Stimulated activated CD8-positive, alpha-beta memory T cell treated with anti-CD3 and anti-CD28 coated beads, Interleukin-4, amount 100 ng/mL, for 48 hours (primary cell): ENCODE measurements around the gene PCGF6.
"Not testable (repeated sequence)": the region's sequence is repeated elsewhere in the genome, so short reads cannot be mapped to it uniquely, and the experiment has no call there.

Experiments
- DNase-seq: peaks from one replicate; pipeline ENCODE4 v3.0.0-alpha.2; 2020

The PCGF6 gene

DNA sequence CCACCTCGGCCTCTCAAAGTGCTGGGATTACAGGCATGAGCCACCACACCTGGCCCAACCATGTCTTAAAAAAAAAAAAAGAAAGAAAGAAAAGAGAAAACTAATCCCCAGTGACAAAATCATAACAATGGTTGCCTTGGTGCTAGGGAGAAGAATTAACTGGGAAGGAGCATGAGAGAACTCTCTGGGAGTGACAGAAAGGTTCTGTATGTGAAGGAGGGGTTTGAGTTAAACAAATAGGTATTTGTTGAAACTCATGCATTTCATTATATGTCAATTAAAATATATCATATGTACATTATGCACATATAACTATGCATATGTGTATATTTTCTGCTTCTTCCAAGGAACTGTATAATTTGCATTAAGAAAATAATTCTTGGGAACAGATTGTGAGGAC lies 40.7 kb downstream of the PCGF6 start:
- no peak for DNase-seq

DNA sequence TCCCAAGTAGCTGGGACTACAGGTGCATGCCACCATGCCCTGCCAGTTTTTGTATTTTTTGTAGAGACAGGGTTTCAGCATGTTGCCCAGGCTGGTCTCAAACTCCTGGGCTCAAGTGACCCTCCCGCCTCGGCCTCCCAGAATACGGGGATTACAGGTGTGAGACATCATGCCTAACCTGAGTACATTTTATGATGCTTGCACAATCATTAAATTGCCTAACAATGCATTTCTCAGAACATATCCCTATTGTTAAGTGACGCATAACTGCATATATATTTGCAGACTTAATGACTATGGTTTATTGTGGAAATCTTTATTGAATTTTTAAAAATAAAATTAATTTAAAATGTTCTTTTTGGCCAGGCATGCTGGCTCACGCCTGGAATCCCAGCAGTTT lies 43.3 kb downstream of the PCGF6 start:
- DNase-seq: no peak

DNA sequence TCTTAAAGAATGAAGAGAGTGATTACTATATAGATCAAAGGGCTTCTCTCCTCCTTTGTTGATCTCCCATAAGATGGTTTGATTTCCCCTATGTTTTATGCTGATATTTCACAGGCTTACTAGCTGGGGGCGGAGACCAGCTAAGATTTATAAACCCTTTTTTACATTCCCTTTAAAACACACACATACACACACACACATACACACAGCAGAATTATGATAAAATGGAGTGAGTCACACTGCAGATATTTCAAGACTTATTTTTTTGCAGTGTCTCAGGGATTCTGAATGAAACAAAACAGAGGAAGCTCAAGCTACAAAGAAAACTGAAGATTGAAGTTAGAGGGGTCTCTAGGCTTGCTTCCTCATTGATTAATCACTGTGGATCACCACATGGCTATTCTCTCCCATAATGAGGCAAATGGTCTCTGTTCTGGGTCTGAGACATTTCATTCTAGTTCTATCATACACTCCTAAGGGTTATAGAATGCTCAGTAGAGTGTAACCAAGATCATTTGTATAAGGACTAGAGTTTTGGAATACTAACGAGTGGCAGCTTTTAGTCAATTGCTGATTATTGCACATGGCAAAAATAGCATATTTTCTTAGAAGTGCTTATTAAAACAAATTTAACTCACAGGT lies 55.4 kb downstream of the PCGF6 start:
- DNase-seq: no peak

DNA sequence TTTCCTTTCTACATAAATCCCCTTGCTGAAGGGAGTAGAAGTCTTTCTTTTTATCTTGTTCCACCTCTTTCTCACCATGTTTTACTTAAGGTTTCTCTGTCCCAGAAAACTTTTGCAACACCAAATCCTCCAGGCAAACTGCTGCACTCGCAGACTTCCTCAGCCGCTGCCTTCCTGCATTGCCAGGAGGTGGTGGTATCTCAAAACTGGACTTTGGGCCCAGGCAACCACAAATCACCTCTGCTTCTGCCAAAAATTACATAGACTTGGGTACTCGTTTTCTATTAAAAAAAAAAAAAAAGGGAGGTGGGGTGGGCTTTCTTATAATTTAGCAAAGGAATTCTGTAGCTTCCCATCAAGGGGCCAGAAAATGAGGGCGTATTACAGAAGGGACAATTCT lies 59.4 kb downstream of the PCGF6 start:
- no peak for DNase-seq

DNA sequence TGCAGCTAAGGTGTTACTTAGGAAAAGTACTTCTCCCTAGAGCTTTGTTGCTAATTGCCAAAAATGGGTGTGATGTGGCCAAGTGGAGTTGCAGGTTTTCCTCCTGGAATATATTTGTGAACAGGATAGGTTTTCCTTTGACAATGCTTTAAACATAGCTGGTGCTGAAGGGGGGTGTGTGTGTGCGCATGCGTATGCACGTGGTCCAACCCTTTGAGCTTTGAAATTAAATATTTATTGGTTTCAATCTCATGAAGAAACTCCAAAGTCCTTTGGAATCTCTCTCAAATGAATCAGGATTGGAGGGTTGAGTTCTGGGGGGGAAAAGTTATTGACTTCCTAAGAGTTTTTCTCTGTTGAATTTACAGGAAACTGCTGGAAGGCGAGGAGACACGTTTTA lies 62.9 kb downstream of the PCGF6 start:
- no peak for DNase-seq

DNA sequence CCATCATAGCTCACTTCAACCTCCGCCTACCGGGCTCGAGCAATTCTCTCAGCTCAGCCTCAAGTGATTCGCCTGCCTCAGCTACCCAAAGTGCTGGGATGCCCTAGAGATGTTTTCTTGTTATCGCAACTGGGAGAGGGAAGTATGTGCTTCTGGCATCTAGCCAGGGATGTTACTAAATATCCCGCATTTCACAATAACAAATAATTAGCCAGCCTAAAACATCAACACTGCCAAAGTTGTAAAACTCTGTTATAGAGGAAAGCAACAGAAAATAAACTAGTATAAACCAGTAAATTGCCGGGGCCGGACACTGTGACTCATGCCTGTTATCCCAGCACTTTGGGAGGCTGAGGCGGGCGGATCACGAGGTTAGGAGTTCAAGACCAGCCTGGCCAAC lies 66.8 kb downstream of the PCGF6 start:
- DNase-seq: no peak

DNA sequence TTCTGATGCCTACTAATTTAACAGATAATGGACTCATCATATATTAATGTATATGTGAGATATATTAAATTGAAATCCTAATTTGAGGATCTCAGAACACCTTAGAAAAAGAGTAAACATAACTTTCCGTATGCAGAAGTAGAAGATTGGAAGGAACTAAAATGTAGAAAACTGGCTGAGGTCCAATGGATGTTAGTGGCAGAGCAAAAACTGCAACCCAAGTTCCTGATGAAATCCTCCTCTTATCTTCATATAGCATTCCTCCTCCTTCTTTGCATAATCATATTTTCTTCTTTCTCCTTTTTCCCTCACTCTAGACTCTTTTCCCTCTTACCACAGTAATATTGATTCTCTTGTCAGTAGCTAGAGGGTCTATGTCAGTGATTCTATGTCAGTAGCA lies 68.0 kb downstream of the PCGF6 start:
- DNase-seq: no peak

DNA sequence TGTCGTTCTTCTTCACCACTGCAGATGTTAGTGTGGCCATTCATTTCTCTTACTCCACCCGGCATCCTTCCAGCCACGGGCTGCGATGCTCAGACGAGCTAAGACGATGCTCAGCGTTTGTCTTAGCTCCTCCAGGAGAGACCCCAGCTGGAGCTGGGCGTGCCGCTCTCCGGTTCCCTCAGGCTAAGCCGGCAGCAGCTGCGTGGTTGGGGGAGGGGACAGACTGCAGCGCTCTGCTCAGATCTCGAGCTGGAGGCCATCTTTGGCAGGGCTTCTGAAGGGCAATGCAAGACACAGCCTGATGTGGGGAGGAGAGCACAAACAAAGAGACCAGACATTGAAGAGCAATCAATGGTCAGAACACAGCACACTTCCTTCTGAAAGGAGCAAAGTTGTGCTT lies 69.2 kb downstream of the PCGF6 start:
- no peak for DNase-seq

DNA sequence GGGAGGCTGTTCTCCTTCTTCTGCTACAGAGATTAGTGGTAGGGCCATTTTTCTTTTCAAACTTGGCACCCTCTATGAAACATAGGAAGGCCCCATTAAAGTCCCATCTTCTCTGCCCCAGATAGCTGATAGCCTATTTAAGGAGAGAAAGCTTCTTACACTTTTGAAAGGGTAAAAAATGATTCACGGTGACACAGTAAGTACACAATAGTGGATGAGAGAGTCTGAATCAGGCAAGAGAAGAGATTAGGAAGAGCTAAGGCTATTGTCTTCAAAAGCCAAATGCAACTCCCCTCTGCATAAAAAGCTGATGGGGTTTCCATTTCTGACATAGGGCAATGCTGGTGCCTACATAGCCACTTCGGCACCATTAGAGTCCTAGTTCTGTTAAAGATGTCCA lies 70.4 kb downstream of the PCGF6 start:
- no peak for DNase-seq

DNA sequence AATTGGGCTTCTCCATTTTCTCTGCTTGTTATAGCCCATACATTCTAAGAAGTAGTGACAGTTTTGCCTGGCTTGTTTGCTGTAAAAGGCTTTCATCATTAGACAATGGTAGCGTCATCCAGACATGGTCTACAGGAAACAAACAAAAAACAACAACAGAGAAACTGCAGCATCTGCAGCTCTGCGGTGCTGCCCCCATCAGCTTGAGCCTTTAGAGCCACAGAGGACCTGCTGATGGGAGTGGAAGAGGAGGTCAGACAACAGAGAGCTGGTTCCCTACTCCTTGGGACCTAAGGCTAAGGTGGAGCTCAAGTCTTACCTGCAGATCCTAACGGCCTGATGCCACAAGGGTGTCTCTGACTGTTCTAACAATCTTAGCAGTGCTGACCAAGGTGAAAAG lies 70.9 kb downstream of the PCGF6 start:
- DNase-seq: no peak

DNA sequence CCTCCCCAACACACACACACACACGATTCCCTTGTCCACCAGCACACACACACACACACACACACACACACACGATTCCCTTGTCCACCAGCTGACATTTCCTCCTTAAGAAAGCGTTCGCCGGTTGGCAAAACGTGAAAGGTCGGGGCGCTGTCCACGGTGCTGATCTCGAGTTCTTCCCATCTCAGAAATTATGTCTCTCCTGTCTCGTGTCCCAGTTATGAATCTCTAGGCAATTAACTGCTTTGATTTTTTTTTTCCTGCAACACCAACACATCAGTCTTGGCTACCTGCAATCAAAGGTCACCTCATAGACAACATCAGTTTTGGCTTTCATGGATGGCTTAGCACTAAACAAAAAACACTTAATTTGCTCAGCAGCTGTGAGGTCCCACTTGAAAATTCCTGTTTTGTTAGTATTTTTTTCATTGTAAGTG lies 72.1 kb downstream of the PCGF6 start:
- peak; percentile 77 for DNase-seq

DNA sequence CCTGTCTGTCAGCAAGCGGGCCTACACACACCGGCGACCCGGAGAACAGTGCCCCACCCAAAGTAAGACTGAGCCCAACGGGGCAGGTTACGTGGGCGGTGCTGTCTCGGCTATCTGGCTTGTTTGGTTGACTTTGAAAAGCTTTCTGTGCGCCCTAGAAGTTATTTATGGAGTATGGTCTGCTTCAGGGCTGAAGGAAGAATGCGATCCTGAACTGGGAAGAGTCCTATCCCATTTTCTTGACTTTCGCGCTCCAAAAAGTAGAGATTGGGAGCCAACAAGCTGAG lies 72.5 kb downstream of the PCGF6 start:
- DNase-seq: no peak

DNA sequence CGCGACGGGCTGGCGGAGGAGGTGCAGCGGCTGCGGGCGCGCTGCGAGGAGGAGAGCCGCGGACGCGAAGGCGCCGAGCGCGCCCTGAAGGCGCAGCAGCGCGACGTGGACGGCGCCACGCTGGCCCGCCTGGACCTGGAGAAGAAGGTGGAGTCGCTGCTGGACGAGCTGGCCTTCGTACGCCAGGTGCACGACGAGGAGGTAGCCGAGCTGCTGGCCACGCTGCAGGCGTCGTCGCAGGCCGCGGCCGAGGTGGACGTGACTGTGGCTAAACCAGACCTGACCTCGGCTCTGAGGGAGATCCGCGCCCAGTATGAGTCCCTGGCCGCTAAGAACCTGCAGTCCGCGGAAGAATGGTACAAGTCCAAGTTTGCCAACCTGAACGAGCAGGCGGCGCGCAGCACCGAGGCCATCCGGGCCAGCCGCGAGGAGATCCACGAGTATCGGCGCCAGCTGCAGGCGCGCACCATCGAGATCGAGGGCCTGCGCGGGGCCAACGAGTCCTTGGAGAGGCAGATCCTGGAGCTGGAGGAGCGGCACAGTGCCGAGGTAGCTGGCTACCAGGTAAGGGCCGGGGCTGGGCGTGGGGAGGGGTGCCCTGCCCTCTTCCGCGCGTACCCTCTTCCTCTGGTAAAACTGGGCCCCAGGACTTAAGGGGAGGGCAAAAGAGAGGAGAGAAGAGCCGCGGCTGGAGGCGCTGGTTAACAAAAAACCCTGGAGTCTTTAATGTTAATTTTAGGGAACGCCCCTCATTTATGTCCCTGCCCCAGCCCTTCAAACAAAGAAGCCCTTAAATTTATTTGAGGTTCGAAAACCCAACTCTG lies 73.0 kb downstream of the PCGF6 start:
- DNase-seq: no peak

DNA sequence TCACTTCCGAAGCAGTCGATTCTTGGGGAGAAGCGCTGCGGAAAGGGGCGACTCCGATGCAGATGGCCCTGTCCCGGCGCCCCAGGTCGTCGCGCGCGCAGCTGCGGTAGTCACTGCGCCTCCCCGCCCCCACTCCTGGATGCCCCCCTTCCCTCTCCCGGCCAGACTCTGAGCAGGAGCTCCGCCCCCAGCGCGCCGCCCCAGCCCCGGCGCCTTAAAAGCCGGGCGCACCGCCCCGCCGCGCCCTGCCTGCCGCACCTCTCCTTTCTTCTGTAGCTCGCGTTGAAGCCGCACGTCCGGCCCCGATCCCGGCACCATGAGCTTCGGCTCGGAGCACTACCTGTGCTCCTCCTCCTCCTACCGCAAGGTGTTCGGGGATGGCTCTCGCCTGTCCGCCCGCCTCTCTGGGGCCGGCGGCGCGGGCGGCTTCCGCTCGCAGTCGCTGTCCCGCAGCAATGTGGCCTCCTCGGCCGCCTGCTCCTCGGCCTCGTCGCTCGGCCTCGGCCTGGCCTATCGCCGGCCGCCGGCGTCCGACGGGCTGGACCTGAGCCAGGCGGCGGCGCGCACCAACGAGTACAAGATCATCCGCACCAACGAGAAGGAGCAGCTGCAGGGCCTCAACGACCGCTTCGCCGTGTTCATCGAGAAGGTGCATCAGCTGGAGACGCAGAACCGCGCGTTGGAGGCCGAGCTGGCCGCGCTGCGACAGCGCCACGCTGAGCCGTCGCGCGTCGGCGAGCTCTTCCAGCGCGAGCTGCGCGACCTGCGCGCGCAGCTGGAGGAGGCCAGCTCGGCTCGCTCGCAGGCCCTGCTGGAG lies 73.8 kb downstream of the PCGF6 start, which contains the start of gene INA:
Gene INA, plus strand, starts transcription at position 243 of the 817 bp plus-strand sequence. Its CDS starts 74 bp downstream, at position 317.
- peak; percentile 43 for DNase-seq

DNA sequence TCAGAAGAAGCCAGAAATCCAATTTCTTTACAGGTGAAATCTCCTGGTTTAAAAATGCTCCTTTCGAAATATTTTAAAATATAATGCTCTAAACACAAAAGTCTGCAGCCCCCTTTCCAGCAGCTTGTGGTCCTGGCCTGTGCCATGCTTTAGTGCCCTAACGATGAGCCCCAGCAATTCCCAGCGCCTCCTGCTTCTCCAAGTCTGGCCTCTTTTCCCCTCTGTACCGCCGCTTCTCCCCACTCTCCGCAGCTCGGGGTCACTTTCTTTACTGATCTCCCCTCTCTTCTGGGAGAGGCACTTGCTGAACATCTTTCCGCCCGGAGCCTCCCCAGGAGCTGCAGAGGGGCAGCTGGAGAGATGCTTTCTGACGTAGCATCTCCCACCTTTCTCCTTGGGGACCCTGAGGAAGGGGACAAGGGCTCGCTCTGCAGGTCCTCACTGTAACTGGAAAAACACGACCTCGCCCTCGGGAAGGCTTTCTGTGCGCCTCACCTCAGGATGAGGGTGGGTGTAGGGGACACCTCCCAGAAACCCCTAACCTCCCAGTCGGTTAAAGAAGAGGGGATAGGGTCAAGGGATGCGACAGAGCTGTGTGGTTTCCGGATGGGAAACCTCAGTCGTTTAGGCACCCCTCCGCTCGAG lies 74.6 kb downstream of the PCGF6 start:
- no peak for DNase-seq

DNA sequence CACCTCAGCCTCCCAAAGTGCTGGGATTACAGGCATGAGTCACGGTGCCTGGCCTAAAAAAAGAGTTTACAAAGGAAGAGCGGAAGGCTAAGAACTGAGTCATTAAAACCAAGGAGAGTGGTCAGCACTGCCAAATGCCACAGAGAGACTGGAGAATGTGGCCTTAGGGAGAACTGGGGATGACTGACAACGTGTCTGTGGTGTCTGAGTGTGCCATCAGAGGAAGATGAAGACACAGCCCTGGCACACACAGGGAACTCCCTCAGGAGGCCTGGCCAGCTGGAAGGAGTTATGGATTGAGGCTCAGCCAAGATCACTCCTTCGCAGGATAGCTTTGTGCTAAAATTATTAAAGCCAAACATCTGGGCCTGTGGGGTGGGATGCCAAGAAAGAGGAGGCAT lies 77.9 kb downstream of the PCGF6 start:
- no peak for DNase-seq

DNA sequence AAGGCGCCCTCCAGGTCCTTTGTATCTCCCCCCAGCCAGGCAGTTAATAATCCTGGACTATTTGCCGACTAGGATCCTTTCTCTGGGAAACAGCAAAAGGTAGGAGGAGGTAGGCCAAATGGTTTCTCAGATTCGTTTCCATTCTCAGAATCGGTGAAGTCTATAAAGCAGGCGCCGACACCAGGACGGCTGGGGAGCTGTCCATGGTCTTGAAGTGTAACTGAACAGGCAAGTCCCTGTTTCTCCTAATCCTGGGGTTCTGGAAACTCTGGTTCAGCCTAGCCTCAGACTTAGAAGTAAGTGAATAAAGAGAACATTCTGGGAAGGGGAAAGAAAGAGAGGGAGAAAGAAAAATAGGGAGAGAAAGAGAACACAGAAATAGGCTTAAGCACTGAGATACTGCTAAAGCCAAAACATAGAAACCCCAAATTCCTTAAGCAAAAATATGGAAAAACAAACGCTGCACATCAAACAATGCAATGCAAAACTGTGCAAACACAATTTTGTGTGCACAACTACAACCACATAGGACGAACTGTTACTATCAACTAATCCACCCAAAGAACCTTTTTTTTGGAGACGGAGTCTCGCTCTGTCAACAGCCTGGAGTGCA lies 85.1 kb downstream of the PCGF6 start:
- DNase-seq: peak; percentile 54

DNA sequence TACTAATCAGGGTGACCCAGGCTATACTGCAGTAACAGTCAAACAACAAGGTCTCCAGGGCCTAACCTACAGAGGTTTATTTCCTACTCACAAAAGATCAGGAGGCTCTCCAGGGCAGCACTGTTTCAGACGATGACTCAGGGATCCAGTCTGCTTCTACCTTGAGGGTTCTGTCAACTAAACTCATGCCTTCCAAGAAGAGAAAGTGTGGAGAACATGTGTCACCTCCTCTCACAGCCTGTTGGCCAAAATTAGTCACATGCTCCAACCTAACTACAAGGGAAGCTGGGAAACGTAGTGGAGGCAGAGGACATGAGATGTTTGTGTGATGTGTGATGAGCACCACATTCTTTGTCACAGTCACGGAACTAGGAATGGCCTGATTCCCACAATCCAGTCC lies 88.7 kb downstream of the PCGF6 start:
- DNase-seq: no peak

DNA sequence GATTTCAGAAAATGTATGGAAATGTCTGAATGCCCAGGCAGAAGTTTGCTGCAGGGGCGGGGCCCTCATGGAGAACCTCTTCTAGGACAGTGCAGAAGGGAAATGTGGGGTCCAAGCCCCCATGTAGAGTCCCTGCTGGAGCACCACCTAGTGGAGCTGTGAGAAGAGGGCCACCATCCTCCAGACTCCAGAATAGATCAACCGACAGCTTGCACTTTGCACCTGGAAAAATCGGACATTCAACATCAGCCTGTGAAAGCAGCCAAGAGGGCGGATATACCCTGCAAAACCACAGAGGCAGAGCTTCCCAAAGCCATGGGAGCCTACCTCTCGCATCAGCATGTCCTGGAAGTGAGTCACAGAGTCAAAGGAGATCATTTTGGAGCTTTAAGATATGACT lies 91.0 kb downstream of the PCGF6 start:
- no peak for DNase-seq

DNA sequence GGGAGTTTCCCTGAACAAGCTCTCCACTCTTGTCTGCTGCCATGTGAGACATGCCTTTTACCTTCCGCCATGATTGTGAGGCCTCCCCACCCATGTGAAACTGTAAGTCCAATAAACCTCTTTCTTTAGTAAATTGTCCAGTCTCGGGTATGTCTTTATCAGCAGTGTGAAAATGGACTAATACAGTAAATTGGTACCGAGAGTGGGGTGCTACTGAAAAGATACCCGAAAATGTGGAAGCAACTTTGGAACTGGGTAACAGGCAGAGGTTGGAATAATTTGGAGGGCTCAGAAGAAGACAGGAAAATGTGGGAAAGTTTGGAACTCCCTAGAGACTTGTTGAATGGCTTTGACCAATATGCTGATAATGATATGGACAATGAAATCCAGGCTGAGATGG lies 92.0 kb downstream of the PCGF6 start:
- not testable (repeated sequence) for DNase-seq

DNA sequence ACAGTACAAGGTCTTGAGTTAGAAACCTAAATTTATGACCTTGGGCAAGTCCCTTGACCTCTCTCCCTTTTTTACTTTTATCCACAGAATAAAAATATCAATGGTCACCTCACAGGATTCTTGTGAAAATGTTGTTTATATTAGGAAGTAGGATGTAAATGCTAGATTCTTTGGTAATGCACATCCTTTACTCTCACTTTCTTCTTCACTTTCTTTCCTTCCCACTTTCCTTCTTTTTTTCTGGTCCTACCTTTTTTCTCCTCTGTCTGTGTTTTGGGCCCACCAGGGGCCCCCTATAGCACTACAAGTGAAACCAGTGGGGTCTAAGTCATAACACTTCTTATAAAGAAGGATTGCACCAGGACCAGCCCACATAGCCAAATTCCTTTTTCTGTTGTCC lies 93.1 kb downstream of the PCGF6 start:
- DNase-seq: no peak

DNA sequence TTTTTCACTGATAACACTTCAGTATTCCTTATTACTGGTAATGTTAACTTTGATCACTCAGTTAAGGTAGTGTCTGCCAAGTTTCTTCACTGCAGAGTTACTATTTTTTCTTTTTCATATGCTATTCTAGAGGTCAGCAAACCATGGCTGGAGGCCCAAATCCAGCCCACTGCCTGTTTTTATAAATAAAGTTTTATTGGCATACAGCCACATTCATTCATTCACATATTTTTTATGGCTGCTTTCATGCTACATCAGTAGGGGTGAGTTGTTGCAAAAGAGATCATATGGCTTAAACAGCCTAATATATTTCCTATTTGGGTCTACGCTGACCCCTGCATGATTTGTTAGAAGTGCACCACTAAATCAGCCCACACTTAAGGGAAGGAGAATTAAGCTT lies 94.3 kb downstream of the PCGF6 start:
- DNase-seq: no peak
